H1 (cell line): ENCODE data around the gene VWA7.

Experiments
- NRF1 ChIP-seq: IDR thresholded peaks from 2 replicates; pipeline ENCODE4 v1.6.1; 2011; ENCODE audit warnings: mild to moderate bottlenecking, low read depth, low read length, improper control_type of control experiment
- RFX5 ChIP-seq: IDR thresholded peaks from 2 replicates; pipeline ENCODE4 v1.6.1; 2011; ENCODE audit warnings: low read depth, low read length, improper control_type of control experiment, borderline replicate concordance
- SIN3A ChIP-seq, 2 experiments: IDR thresholded peaks in 1 of 2; conservative IDR thresholded peaks in 1 of 2; 2 replicates each; pipeline ENCODE4 v1.6.1; 2011 to 2012; ENCODE audit warnings: low read length in 2 of 2, improper control_type of control experiment in 1 of 2, low read depth in 1 of 2, mild to moderate bottlenecking in 1 of 2
- TAF1 ChIP-seq: IDR thresholded peaks from 2 replicates; pipeline ENCODE4 v1.6.1; 2011; ENCODE audit warnings: mild to moderate bottlenecking, low read depth, low read length
- TF ChIP-seq, protein P1 (sequence below), 3 experiments: IDR thresholded peaks; 1 replicate in 2 of 3; 2 replicates in 1 of 3; pipeline versions ENCODE4 v1.5.1 to v1.6.1; 2011; ENCODE audit warnings: low read length in 3 of 3, mild to moderate bottlenecking in 3 of 3, inconsistent platforms in 2 of 3, low read depth in 1 of 3, moderate library complexity in 1 of 3; ENCODE audit not compliant: insufficient read depth in 1 of 3; ENCODE audit errors: control extremely low read depth in 1 of 3

GRCh38 chr6:31730631-31731086 is 46.5 kb downstream of the VWA7 start:
- no peak for TF ChIP-seq SIN3A (conservative IDR thresholded peaks at IDR 0.05 in 1 of 2, IDR thresholded peaks at IDR 0.05 in 1 of 2; ENCODE audit: low read depth in 1 of 2, low read length in 2 of 2)
- TF ChIP-seq TAF1, result no peak
- TF ChIP-seq, protein P1, sequence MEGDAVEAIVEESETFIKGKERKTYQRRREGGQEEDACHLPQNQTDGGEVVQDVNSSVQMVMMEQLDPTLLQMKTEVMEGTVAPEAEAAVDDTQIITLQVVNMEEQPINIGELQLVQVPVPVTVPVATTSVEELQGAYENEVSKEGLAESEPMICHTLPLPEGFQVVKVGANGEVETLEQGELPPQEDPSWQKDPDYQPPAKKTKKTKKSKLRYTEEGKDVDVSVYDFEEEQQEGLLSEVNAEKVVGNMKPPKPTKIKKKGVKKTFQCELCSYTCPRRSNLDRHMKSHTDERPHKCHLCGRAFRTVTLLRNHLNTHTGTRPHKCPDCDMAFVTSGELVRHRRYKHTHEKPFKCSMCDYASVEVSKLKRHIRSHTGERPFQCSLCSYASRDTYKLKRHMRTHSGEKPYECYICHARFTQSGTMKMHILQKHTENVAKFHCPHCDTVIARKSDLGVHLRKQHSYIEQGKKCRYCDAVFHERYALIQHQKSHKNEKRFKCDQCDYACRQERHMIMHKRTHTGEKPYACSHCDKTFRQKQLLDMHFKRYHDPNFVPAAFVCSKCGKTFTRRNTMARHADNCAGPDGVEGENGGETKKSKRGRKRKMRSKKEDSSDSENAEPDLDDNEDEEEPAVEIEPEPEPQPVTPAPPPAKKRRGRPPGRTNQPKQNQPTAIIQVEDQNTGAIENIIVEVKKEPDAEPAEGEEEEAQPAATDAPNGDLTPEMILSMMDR (IDR thresholded peaks at IDR 0.05; ENCODE audit: control extremely low read depth in 1 of 3, insufficient read depth in 1 of 3, low read depth in 1 of 3, low read length in 3 of 3), result no peak
- no peak for TF ChIP-seq NRF1
- no peak for TF ChIP-seq RFX5
